DMS53 (cell line): ENCODE data around the gene PPP3R2.
"Not testable (repeated sequence)": the region's sequence is repeated elsewhere in the genome, so short reads cannot be mapped to it uniquely, and the experiment has no call there.

ENCODE experiments used
- DNase-seq: peaks from one replicate; lab custom pipeline; 2025; lab: John Stamatoyannopoulos, UW

PPP3R2 gene, protein sequence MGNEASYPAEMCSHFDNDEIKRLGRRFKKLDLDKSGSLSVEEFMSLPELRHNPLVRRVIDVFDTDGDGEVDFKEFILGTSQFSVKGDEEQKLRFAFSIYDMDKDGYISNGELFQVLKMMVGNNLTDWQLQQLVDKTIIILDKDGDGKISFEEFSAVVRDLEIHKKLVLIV

DNA sequence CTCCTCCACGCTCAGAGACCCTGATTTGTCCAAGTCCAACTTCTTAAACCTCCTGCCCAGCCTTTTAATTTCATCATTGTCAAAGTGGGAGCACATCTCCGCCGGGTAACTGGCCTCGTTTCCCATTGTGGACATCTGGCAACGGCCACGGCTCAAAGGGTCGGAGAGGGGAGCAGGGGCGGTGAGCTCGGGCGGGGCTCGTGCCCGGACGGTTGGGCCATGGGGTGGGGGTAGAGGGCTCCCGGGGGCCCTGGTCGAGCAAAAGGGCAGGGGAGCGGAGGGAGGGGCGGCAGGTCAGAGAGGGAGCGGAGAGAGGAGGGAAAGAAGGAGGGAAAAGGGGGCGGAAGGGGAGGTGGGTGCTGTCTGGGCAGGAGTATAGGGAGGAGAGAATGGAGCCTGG, at the start of gene PPP3R2:
PPP3R2 (minus strand) TSS at position 174 of the 400 bp plus-strand sequence; CDS start at position 126, 48 bp downstream.
- no peak for DNase-seq

DNA sequence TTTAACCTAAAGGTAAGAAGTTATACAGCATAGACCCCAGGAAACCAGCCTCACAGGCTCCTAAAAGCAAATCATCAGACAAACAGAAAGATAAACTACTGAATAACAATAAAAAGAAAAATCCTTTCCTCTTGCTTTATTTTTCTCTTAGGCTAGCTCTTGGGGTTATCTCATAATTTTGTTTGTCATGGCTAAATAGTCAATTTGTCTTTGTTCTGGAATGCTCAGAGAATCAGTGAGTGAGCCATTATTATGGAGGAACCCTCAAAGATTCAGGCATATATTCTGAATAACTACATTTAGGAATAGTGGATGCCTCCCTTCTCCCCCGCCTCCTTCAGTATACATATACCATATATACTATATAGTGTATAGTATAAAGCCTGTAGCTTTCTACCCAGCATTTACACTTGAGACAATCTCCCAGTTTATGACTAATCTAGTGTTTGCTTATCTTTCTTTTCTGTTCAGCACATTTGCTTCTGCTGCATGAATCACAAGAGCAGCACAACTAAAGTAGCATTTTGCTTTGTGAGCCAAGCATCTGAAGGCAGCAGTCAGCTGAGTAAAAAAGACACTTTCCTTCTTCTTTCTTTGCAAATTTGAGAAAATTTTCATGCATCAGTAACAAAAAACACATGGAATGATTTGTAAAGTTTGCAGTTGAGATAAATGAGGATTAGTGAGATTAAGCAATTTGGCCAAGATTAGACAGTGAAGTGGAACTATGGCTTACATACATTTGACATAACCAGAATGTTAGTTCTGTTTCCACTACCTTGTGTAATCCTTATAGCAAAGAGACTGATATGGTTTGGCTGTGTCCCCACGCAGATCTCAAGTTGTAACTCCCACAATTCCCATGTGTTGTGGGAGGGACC, 45.3 kb upstream of the PPP3R2 start:
- peak; percentile 53 for DNase-seq

DNA sequence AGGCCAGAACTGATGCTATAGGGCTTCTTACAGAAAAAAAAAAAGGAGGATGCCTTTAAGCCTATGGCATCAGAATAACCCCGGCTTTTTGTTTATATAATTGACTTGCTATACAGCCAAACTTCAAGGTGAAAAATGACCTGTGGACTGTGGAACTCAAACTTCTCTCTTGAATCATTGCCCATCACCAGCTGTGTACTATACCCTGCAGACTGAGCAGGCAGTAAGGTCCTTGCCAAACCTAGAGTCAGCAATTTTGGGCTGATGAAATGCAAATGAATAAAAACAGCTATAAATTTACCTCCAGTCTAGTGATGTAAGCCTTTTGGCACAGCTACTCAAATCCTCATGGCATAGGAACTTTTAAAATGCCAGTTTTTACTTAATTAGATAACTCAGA, 44.5 kb upstream of the PPP3R2 start:
- DNase-seq, result no peak

DNA sequence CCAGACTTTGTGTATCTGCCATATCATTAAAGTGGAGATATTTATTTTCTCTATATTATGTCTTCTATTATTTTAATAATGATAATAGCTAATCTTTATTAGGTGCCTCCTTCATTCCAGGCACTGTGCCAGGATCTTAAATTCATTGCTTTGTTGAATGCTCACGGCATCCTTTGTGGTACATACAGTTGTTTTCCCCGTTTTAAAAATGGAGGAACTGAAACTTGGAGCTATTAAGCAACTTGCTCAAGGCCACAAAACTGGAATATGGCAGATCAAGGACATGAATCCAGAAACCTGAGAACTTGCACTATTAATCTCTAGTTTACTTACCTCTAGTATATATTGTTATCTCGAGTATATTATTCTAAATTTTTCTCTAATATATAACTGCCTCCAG, 41.5 kb upstream of the PPP3R2 start:
- peak; percentile 30 for DNase-seq

DNA sequence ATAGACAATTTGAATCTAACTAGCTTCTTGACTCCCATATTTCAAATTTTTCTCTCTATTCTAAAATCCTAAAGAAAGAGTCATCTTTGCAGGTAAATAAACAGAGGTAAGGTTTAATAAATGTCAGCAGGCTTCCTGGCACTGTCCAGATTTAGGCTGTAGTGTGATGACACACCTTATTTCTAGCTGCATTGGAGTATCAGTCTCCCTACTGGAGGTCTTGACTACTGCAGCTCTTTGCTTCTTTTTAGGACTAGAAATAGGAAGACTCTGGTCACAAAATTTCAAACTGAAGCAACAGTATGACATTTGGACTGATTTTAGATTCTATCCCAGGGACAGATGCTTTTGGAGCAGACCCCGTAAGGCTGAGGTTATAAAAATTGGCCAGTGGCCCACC, 40.7 kb upstream of the PPP3R2 start:
- peak; percentile 21 for DNase-seq

DNA sequence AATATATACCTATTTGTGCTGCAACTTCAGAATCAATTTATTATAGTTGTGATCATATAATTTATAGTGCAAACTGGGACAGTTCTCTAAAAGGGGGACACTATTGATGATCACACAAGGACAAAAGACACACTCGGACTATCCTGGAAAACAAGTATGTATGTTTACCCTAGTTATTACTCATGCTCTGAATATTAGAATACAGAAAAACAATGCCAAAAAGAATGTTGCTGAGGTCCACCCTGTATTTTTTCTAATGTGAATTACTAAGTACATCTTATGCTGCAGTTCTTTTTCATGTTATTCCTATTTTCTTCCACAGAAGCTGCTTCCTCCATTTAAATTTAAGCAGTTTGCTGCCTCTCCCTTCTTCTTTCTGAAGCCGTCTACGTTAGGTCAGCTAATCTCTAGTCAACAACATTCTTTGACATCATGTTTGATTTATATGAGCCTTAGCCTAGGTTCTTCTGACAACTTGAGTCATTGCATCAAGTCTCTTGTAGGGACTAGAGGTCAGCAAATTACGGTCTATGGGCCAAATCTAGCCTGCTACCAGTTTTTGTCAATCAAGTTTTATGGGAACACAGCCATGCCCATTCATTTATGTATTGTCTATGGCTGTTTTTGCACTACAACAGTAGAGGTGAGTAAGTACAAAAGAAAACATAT, 40.1 kb upstream of the PPP3R2 start:
- no peak for DNase-seq

DNA sequence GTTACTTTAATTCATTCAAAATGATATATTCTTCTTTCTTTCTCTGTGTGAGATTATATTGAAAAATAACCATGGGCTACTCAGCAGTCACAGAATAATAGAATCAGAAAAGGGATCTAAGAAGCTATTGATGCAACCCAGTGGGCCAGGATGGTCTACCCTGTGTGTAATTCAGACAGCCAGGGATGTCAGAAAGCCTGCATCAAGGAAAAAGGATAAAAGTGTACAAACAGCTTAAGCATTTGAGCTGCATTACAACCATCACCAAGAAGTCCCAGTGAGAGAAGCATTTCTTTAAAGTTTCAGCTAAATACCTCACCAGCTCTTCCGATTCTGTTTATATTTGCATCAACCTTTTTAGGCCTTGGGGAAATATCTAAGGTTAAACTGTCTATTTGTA, 37.8 kb upstream of the PPP3R2 start:
- no peak for DNase-seq

DNA sequence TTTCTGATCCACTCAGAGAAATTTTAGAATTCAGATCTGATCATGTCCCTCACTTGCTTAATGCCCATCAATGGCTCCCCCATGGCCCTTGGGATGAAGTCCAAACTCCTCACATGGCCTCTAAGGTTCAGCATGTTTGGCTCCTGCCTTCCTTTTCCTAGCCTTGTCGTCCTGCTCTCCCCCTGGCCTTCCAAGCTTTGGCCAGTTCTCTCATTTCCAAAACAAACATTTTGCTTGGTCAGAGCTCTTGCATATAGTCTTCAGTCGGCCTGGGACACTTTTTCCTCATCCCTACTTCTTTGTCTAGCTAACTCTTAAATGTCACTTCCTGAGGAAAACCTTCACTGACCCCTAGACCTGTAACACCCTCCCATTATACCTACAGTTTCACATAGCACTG, 37.1 kb upstream of the PPP3R2 start:
- no peak for DNase-seq

DNA sequence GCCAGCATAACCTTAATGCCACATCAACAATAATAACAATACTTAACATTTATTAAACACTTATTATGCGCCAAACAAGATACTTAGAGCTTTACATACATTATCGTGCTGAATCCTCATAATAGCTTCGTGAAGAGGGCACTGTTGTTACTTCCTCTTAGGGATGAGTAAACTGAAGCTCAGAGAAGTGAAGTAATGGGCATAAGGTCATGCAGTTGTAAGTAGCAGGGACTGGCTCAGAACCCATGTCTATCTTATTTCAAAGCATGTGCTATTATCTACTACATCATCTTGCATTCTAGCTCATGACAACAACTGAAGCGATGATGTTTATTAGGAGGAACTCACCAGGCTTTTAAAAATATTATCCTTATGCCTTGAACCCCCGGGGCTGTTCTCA, 34.9 kb upstream of the PPP3R2 start:
- peak; percentile 41 for DNase-seq

DNA sequence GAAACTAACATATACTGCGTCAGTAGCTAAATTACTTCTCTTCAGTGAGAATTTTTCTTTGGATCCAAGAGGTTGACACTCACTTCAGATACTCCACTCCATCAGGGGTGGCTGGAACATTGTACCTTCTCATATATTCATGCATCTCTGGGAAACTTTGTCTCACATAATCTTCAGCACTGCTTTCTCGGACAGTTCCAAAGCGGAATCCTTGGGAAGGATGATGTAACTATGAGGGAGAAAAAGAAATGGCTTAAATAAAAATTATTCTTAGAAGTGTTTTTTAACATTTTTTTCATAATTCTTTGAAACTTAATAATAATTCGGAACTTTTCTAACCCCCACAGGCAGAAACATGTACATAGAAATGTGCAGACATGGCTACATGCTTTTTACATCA, 33.4 kb upstream of the PPP3R2 start:
- peak; percentile 20 for DNase-seq

DNA sequence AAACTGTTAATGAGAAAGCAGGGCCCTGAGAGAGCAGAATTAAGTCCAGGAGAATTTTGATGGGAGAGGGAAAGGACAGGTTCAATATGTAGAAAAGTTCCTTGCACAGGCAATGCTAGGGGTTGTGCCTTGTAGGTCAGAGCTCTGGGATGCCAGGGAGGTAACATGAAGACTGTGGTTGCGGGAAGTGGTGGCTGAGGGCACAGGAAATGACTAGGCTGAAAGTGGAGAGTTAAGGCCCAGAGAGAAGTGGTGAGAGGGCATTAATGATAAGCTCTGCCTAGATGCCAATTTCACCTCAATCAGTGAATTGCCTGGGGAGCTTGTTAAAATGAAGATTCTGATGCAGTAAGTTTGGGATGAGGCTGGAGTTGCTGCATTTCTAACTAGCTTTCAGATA, 31.5 kb upstream of the PPP3R2 start:
- peak; percentile 12 for DNase-seq

DNA sequence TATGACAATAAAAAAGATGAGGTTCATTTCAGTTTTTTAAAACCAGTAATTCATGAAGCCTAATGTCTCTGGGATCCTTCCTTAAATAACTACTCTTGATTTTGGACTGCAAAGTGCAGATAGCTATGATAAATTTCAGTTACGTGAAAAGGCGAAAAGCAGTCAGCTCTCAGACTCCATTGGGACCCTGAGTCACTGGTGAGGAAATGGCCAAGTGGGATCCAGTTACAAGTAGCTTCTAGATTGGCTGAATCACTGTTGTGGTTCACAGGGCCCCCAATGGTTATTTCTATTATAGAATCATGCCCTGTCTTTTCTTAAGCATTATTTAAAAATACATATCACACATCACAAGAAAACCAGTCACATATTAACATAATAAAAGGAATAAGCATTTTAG, 31.1 kb upstream of the PPP3R2 start:
- peak; percentile 2 for DNase-seq

DNA sequence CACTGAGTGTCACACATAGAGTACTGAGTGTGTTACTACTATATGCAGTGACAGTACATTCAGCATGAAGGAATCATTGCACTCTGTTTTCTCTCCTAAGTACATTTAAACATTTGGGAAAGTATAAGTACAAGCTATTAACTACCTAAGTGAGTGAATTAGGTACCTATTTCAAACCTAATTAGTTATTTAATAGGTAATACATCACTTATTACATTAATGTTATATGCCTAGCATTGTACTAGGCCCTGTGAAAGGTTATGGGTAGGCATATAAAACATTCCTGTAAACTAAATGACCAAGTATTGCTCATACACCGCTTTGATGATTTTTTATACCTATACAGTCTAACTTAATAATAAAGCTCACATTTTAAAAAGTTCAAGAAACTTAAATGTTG, 25.7 kb upstream of the PPP3R2 start:
- DNase-seq, result no peak

DNA sequence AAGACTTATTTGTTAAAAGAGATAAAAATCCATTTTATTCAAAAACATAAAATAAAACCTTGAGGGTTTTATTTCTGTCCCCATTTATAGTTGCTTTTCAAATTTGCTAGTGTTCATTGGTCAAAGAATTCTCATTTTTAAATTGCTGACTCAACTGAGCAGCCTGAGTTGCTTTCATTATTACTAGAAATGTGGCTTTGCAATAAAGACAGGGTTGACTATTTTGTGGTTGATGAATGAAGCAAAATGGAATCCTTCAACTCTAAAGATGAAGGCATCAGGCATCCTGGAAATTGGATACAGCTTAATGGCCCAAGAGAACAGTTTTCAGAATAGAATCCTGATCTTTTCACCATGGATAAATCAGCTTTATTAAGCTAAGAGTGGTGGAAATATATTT, 23.9 kb upstream of the PPP3R2 start:
- DNase-seq, result no peak

DNA sequence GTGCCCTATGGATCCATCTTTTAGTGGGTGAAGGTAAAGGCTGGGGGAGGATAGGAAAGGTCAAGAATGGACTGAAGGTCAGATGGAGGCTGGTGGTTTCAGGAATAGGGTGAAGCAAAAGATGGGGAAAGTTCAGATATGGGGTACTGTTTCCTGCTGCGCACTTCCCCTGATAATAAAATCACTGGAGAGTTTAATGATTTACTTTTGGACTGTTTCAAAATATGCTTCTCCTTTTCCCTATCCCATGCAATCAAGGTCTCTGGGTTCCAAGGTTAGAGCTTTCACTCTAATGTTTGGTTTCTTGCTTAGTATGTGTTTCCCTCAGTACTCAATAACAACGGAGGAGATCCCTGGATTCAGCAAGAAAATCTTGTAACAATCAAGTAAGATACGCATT, 10.8 kb upstream of the PPP3R2 start:
- DNase-seq, result no peak

DNA sequence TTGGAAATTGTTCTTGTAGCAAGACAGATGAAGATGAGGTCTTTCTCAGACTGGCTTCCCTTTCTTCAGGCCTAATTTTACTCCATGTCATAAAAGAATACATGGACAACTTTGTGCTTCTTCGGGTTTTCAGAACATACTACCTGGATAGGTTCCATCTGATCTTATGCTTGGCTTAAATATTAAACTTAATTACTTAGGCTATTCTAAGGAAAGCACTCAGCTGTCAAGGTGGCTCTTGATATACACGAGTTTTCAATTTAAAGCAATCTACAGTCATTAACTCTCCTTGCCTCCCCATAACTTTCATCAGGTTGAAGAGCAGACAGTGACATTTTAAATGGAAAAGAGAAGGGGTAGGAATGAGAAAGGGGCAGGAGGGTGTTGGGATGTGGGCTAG, 9.5 kb upstream of the PPP3R2 start:
- no peak for DNase-seq

DNA sequence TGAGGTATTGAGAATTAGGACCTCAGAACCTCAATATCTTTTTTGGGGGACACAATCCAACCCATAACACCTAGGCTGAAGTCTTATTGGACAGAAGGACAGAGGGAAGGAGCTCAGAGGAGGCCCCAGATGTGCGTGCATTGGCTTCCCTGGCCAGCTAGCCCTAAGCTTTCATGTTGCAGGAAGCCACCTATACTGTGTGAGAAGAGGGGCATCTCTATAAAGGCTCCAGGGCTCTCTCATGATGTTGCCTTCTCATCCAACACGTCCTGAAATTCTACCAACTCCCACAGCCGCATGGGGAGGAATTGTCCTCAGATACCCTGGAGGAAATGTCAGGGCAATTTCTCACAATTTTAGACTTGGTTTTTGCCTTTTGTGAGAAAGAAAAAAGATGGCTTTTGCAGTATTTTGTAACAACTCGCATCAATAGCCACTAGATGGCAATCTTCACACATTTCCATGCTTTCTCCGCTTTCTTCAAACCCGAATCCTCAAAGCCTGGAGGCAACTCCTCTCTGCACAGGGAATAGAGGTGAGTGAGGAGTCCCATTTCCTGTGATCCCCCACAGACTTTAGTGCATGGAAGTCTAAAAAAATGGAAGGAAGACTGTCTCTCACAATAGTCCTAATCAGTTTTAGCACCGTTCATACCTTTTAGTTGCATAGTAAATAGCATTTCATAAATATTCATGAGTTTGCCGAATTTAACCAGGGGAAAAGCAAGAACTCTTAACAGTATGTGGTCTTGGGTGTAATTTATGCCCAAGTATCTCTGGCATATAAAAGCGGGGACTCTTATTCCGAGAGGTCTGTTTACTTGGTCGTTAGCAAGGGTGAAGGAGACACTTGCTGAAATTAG, 7.4 kb upstream of the PPP3R2 start:
- peak; percentile 76 for DNase-seq

DNA sequence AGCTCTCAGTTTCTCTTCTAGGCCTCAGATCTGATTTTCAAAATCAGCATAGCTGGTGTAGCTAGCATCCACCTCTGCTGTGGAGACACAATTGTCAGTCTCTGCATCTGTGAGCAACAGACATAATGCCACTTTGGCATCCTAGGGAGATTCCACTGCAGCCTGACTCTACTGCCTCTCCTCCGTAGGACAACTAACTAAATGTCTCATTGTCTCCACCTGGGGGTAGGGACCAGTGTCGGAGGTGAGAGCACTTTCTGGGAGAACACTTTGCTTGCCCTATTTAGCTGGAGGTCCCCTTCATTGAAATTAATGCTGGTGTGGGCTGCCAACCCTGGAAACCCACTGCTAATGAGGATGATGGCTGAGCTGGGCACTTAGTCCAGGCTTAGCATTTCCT, 1.4 kb downstream of the PPP3R2 start:
- no peak for DNase-seq

DNA sequence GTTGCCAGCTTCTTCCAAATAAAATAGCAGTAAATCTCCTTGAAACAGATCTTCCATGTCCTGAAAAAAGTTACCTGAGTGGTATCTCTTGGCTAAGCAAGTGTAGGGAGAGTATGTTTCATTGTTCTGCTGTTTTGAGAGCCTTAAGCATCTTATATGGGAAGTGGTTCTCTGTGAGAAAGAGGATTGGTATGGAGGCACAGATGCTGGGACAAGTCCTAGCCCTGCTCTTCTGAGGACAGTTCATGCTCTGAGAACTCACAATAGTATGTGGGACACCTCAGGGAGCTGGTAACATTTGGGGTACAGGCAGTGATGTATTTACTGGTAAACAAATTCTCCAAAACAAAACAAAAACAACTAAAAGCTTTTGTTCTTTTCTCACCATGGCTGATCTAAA, 2.0 kb downstream of the PPP3R2 start:
- no peak for DNase-seq

DNA sequence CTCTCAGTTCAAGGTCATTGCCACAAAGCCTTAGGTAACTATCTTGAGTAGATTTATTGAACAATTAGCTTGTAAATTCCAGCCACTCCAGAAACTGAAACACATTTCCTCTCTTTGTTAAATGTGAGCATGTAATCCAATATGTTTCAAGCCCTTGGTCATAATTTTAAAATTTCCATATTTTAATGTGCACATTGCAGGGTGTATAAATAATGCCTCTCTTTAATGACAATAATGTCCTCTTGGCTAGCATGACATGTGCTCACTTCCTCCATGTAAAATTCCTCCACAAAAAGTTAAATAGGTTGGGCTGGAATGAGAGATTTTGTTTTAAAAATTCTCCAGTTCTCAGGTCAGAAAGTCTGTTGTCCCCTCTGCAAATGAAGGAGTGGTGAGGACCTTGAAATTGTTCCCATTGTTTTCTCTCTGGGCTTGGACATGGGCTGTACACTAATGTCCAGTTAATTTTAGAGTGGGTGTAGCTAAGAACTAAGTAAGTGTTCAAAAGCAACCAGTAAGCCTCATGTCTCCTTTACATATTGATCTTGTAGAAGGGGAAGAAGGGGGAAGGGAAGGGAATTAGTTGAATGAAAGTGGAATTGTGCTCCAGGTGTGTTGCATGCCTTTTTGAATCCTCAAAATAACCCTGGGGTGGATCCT, 2.9 kb downstream of the PPP3R2 start:
- no peak for DNase-seq

DNA sequence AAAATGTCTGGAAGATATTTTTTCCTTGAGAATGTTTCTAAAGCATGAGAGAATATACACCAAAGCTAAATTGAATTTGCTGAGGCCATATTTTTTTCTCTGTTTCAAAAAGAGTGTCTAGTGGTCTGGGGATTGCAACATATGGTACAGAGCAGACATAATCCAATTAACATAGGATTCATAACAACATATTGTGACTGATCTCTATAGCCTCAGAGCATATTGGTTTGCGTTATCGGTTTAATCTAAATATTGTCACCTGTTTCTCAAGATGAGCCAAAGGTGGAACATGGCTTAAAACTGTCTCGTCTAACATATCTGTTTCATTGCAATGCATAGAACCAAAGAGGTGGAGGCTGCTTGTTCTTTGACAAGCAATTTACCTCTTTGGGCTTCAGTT, 3.9 kb downstream of the PPP3R2 start:
- no peak for DNase-seq

DNA sequence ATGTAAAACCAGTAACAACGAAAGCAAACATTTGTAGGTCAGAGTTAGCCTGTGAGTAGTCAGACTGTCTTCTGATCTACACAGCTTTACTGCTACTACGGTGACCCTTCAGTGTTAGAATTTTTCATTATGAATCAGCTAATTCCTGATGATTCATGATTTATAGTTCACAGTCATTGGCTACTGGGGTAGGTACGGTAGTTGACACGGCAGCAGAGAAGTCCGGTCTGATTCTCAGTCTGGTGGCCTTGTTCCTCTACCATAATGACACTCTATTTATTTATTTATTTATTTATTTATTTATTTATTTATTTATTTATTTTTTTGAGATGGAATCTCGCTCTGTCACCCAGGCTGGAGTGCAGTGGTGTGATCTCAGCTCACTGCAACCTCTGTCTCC, 4.7 kb downstream of the PPP3R2 start:
- not testable (repeated sequence) for DNase-seq
